NCI-H2029 (cell line): Measurements from ENCODE around the gene KCNQ1.

Experiments
- DNase-seq: peaks from one replicate; lab custom pipeline; 2025; lab: John Stamatoyannopoulos, UW

KCNQ1 gene

GRCh38 chr11:2862395-2863275, 417.8 kb downstream of the KCNQ1 start:
- DNase-seq = no peak

GRCh38 chr11:2863276-2863618, 418.4 kb downstream of the KCNQ1 start:
- no peak for DNase-seq

GRCh38 chr11:2864901-2865300, 420.1 kb downstream of the KCNQ1 start:
- DNase-seq = no peak

- DNase-seq = no peak
Measured at GRCh38 chr11:2865922-2866577, 421.2 kb downstream of the KCNQ1 start.

GRCh38 chr11:2867142-2867541, 422.3 kb downstream of the KCNQ1 start:
- DNase-seq = no peak

- DNase-seq = no peak
Measured at GRCh38 chr11:2867722-2868505, 423.1 kb downstream of the KCNQ1 start.

GRCh38 chr11:2868506-2869133, 423.8 kb downstream of the KCNQ1 start:
- no peak for DNase-seq

GRCh38 chr11:2869134-2869526, 424.3 kb downstream of the KCNQ1 start:
- no peak for DNase-seq

- no peak for DNase-seq
Measured at GRCh38 chr11:2869561-2870427, 425.0 kb downstream of the KCNQ1 start.

GRCh38 chr11:2870460-2870859, 425.7 kb downstream of the KCNQ1 start:
- no peak for DNase-seq

- no peak for DNase-seq
Measured at GRCh38 chr11:2870969-2871680, 426.3 kb downstream of the KCNQ1 start.

GRCh38 chr11:2874963-2875362, 430.2 kb downstream of the KCNQ1 start:
- no peak for DNase-seq

GRCh38 chr11:2877474-2877873, 432.7 kb downstream of the KCNQ1 start:
- no peak for DNase-seq

GRCh38 chr11:2878782-2879181, 434.0 kb downstream of the KCNQ1 start:
- DNase-seq = no peak

- DNase-seq = no peak
Measured at GRCh38 chr11:2880646-2881045, 435.8 kb downstream of the KCNQ1 start.

GRCh38 chr11:2881076-2881980, 436.5 kb downstream of the KCNQ1 start:
- no peak for DNase-seq

GRCh38 chr11:2881981-2882375, 437.2 kb downstream of the KCNQ1 start:
- DNase-seq = no peak

- DNase-seq = no peak
Measured at GRCh38 chr11:2882396-2883110, 437.7 kb downstream of the KCNQ1 start.

GRCh38 chr11:2883640-2883978, 438.8 kb downstream of the KCNQ1 start:
- DNase-seq = no peak
